Coronary artery (tissue), 2 donors: ENCODE measurements around the gene CHRNB1.

Source experiments
- DNase-seq: peaks from one replicate; pipeline ENCODE4 v3.0.0-alpha.2; 2017; ENCODE audit warnings: low spot score
- H3K27ac ChIP-seq, 2 donors: fragments of 200-600 bp; sonication (generic); one replicate each; pipeline ENCODE4 v1.5.1; 2016 to 2019
- H3K4me3 ChIP-seq: fragments of 200-600 bp; sonication (generic); 2 replicates; pipeline ENCODE4 v1.5.1; 2016; ENCODE audit warnings: mild to moderate bottlenecking, moderate library complexity
- TF ChIP-seq, protein P1 (sequence below): fragments of 200-600 bp; sonication (generic); IDR thresholded peaks from one replicate; pipeline ENCODE4 v1.5.1; 2019; ENCODE audit warnings: antibody characterized with exemption

CHRNB1 gene

DNA sequence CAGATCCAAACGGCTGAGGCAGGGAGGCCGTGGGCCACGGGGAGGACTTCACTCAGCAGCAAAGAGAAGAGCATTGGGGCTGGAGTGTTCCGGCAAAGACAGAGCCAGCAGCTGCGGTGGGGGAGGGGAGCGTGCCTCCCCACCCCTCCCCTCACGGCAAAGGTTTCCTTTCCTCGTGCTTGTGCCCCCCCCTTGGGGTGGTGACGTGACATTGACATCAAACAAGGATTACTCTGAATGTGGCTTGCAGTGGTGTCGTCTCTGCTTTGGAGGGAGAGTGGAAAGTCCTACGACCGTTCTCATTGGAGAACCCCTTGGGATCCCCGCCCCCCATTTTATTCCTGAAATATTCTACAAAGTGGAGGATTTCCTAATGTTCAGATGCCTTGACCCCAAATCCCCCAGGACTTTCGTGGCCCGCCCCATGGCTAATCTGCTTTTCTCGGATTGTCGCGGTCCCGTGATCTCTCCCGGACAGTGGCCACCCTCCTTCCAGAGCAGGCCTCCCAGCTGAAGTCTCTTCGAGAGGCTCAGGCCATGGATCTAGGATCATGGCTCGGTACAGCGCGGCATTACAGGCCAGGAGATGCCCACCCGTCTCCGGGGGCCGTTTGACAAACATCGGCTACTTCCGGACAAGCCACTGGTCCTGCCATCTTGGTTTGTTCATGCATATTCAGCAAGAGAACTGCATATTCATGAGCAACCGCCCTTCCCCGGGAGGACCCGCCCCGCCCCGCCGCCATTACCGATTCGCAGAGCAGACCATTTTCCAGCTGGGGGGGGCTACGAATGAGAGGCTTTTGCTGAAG is 38.6 kb downstream of the CHRNB1 start:
- H3K4me3 ChIP-seq, result peak overlapping the region; percentile 73
- DNase-seq, result peak; percentile 98
- TF ChIP-seq, protein P1, sequence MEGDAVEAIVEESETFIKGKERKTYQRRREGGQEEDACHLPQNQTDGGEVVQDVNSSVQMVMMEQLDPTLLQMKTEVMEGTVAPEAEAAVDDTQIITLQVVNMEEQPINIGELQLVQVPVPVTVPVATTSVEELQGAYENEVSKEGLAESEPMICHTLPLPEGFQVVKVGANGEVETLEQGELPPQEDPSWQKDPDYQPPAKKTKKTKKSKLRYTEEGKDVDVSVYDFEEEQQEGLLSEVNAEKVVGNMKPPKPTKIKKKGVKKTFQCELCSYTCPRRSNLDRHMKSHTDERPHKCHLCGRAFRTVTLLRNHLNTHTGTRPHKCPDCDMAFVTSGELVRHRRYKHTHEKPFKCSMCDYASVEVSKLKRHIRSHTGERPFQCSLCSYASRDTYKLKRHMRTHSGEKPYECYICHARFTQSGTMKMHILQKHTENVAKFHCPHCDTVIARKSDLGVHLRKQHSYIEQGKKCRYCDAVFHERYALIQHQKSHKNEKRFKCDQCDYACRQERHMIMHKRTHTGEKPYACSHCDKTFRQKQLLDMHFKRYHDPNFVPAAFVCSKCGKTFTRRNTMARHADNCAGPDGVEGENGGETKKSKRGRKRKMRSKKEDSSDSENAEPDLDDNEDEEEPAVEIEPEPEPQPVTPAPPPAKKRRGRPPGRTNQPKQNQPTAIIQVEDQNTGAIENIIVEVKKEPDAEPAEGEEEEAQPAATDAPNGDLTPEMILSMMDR, result no peak
- H3K27ac ChIP-seq, result peak overlapping the region; percentile 93 to 98

DNA sequence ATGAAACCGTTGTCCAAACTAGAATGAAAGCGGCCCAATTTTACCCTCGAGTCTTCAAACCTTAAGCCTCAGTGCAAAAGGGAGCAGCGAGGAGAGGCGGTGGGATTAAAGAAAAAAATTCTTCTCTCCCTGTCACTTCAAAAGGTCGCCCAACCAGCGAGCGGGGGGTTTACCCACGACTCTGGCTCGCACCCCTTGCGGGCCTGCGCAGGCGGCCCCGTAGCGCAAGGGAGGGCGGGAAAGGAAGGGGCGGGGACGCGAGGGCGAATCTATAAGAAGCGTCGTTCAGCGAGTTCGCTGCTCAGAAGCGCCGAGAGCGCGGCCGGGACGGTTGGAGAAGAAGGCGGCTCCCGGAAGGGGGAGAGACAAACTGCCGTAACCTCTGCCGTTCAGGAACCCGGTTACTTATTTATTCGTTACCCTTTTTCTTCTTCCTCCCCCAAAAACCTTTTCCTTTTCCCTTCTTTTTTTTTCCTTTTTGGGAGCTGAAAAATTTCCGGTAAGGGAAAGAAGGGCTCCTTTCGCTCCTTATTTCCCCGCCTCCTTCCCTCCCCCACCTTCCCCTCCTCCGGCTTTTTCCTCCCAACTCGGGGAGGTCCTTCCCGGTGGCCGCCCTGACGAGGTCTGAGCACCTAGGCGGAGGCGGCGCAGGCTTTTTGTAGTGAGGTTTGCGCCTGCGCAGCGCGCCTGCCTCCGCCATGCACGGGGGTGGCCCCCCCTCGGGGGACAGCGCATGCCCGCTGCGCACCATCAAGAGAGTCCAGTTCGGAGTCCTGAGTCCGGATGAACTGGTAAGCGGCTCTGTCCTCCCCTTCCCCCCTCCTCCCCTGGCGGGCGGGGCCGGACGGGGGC is 39.4 kb downstream of the CHRNB1 start, which contains the start of gene POLR2A:
POLR2A (plus strand) TSS at position 300 of the 852 bp plus-strand sequence.
- TF ChIP-seq, protein P1, result no peak

DNA sequence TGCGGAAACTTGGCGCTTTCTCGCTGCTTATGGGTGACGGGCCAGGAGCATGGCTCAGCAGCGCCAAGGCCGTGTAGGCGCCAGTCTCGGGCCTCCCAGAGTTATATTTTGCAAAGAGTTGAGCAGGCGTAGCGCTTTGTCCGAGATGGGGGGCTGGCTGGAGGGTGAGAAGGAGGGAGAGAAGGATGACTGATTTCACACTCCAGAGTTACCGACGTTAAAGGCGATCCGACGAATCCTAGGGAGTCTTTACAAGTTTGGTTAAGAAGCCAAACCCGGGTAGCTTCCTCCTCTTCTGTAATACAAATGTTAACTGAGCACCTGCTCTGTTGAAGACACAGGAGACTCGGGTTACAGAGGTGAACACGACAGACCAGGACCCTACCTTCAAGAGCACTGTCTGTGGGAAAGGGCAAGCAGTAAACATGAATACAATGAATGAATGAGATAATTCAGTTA is 40.1 kb downstream of the CHRNB1 start:
- Histone ChIP-seq H3K4me3 (peak overlapping the region; percentile 73), H3K27ac (peak overlapping the region; percentile 93 to 98)
- TF ChIP-seq, protein P1, result no peak
- no peak for DNase-seq

More for the DNA sequence above, 39.4 kb downstream of the CHRNB1 start, which contains the start of gene POLR2A:
- peak within 1 kb of the TSS; percentile 73 for H3K4me3 ChIP-seq
- H3K27ac ChIP-seq, result peak within 1 kb of the TSS; percentile 93 to 98
- peak; percentile 100 for DNase-seq

DNA sequence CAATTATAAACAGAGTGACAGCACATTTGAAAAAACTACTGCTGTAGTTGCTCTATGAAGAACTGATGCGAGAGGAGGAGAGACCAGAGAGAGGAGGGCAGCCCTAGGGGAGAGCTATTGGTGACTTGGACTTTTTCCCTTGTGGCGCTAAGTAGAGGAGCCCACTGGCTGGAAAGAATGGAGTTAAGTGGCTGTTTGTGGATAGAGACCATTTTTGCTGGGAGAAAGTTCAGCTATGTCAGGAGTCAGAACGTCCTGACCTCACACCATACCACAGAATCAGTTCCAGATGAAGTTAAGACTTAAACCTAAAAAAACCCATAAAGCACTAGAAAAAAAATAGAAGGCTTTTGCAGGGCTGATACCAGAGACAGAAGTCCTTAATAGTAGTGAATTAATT is 41.3 kb downstream of the CHRNB1 start:
- Histone ChIP-seq H3K4me3 (peak overlapping the region; percentile 73), H3K27ac (no peak overlapping the region)
- TF ChIP-seq, protein P1, result no peak
- no peak for DNase-seq

DNA sequence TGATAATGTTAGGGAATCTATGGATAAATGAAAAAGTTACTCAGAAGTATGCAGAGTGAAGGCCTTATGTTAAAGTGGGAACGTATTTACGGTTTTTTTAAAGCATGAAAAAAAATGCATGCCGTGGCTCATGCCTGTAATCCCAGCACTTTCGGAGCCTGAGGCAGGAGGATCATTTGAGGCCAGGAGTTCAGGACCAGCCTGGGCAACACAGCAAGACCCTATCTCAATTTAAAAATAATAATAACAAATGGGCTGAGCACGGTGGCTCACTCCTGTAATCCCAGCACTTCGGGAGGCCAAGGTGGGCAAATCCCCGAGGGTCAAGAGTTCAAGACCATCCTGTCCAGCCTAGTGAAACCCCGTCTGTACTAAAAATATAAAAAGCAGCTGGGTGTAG is 45.3 kb downstream of the CHRNB1 start:
- Histone ChIP-seq H3K4me3 (no peak overlapping the region), H3K27ac (no peak overlapping the region)
- no peak for DNase-seq
- TF ChIP-seq, protein P1, result no peak

DNA sequence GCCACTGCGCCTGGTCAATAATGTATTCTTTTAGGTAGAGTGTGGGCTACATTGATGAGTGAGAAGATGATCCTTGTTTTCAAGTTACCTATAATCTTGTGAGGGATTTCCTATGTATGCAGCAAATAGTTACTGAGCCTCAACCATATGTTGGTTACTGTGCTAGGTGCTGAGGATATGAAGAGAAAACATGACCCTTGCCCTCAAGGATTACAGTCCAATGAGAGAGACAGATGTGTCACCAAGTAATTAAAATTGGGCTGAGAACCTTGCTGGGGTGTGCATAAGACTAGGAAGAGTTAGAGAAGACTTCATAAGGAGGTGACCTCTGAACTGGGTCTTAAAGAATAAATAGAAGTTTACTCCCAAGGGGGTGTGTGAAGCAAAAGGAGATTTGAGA is 46.7 kb downstream of the CHRNB1 start:
- TF ChIP-seq, protein P1, result no peak
- no peak for DNase-seq
- Histone ChIP-seq H3K4me3 (no peak overlapping the region), H3K27ac (no peak overlapping the region)
